Upper lobe of right lung (tissue), 1 donor: ENCODE measurements around the gene OGT. TPM values are rescaled to one million over a fixed set of nuclear protein-coding genes. Genes with fewer than 3 reads are reported as not detected.
A peak's percentile ranks its signal among the peaks of the same experiment; 100 is the strongest.

ENCODE experiments used
- ATAC-seq: fragments of 200-7000 bp; cut with Tn5 transposase; one replicate; pipeline ENCODE4 v1.9.1; 2020; ENCODE audit warnings: mild to moderate bottlenecking, moderate library complexity
- DNase-seq: peaks from one replicate; pipeline ENCODE4 v3.0.0-alpha.2; 2020
- H3K27ac ChIP-seq: fragments of 200-600 bp; one replicate; pipeline ENCODE4 v1.8.0; 2022
- H3K27me3 ChIP-seq: fragments of 200-600 bp; one replicate; pipeline ENCODE4 v1.8.0; 2022; ENCODE audit warnings: mild to moderate bottlenecking
- H3K36me3 ChIP-seq: fragments of 200-600 bp; one replicate; pipeline ENCODE4 v1.8.0; 2022
- H3K4me1 ChIP-seq: fragments of 200-600 bp; one replicate; pipeline ENCODE4 v1.8.0; 2022
- H3K4me3 ChIP-seq: fragments of 200-600 bp; one replicate; pipeline ENCODE4 v1.8.0; 2022; ENCODE audit warnings: mild to moderate bottlenecking
- H3K9me3 ChIP-seq: fragments of 200-600 bp; one replicate; pipeline ENCODE4 v1.8.0; 2022
- intact Hi-C: fragments of 100-400 bp; cut with DNase I; formaldehyde crosslinking; loops from one replicate; pipeline ENCODE4 v1.11.0; 2022
- total RNA-seq: library from RNA; stranded (reverse); fragmentation: NEBNext Ultra II Directional; extraction: Animal tissue kit (Norgen Biotek cat#: 25700); gene quantifications from one replicate; pipeline ENCODE4 v1.2.1, GENCODE V29; 2021
- TF ChIP-seq, protein P1 (sequence below): fragments of 200-600 bp; IDR thresholded peaks from one replicate; pipeline ENCODE4 v1.8.0; 2022; ENCODE audit warnings: antibody characterized with exemption
- donor health status: DM: no; HTN: yes; CAD: no; lungs with severe emphysema.

OGT gene
- total RNA-seq, 1 donor from 2014 or later: 129 TPM

DNA sequence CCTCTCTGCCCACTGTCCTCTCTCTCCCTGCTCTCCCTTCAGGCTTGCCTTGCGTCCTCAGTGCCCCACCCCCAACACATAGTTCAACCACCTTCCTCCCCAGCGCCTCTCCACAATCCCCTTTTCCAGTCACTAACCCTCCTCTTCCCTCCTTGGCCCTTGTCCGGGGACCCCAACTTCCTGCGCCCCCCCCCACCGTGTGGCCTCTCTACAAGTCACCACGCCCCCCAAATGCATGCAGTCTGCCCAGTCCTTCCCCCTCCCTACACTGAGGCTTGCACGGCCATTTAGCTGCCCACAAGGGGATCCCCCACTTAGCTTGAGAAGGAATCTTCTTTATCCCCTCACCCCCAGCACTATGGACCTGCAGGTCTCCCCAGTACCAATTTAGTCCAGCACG is 84.8 kb downstream of the OGT start:
- Histone ChIP-seq H3K27me3 (no peaks in the 10 kb centered on the region), H3K27ac (no peak overlapping the region), H3K9me3 (no peaks in the 10 kb centered on the region), H3K4me3 (peak overlapping the region; percentile 10), H3K36me3 (no peaks in the 10 kb centered on the region), H3K4me1 (peaks cover 10% of the 10 kb centered on the region)
- TF ChIP-seq, protein P1, sequence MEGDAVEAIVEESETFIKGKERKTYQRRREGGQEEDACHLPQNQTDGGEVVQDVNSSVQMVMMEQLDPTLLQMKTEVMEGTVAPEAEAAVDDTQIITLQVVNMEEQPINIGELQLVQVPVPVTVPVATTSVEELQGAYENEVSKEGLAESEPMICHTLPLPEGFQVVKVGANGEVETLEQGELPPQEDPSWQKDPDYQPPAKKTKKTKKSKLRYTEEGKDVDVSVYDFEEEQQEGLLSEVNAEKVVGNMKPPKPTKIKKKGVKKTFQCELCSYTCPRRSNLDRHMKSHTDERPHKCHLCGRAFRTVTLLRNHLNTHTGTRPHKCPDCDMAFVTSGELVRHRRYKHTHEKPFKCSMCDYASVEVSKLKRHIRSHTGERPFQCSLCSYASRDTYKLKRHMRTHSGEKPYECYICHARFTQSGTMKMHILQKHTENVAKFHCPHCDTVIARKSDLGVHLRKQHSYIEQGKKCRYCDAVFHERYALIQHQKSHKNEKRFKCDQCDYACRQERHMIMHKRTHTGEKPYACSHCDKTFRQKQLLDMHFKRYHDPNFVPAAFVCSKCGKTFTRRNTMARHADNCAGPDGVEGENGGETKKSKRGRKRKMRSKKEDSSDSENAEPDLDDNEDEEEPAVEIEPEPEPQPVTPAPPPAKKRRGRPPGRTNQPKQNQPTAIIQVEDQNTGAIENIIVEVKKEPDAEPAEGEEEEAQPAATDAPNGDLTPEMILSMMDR: no peak
- intact Hi-C loops: no loop called here
- DNase-seq (no peak), ATAC-seq (no peak)

DNA sequence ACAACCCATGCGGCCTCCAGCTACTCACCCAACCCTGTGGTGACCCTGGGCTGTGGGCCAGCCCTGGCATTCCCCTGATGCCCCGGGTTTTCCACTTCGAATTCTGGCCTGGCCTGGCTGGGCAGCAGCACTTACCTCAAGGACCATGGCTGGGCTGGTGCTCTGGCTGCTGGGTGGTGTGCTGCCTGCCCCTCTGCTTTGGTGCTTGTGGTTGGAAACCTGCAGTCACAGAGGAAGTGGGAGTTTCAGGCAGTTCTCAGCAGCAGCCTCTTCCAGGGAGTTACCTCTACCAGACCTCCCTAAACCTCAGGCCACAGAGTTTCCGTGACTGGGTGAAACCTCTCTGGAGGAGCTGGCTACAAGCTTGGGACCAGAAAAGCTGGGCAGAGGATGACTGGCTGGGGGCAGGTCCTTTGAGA is 85.4 kb downstream of the OGT start, which contains the start of gene CXCR3:
Gene CXCR3, minus strand, starts transcription at position 209 of the 419 bp plus-strand sequence. Its CDS starts 62 bp downstream, at position 147.
- TF ChIP-seq, protein P1: no peak
- Histone ChIP-seq H3K9me3 (no peaks in the 10 kb centered on the region), H3K4me3 (peak within 1 kb of the TSS; percentile 10), H3K27me3 (no peaks in the 10 kb centered on the region), H3K4me1 (peaks cover 14% of the 10 kb centered on the region), H3K27ac (no peak within 1 kb of the TSS), H3K36me3 (no peaks in the 10 kb centered on the region)
- DNase-seq: peak; percentile 72
- intact Hi-C loops: no loop called here
- peak; percentile 55 for ATAC-seq

DNA sequence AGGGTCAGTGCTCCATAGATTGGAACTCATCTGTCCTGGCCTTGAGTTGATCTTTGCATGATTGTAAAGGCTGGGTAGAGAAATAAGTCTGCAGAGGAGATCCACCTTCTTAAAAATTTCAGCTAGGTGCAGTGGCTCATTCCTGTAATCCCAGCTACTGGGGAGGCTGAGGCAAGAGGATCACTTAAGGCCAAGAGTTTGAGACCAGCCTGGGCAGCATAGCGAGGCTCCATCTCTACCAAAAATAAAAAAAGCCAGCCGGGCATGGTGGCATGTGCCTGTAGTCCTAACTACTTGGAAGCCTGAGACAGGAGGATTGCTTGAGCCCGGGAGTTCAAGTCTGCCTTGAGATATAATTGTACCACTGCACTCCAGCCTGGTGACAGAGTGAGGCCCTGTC is 85.9 kb downstream of the OGT start:
- Histone ChIP-seq H3K4me3 (no peak overlapping the region), H3K27me3 (no peaks in the 10 kb centered on the region), H3K27ac (no peak overlapping the region), H3K9me3 (no peaks in the 10 kb centered on the region), H3K36me3 (no peaks in the 10 kb centered on the region), H3K4me1 (peaks cover 15% of the 10 kb centered on the region)
- ATAC-seq (no peak), DNase-seq (no peak)
- TF ChIP-seq, protein P1: no peak
- intact Hi-C loops: no loop called here

DNA sequence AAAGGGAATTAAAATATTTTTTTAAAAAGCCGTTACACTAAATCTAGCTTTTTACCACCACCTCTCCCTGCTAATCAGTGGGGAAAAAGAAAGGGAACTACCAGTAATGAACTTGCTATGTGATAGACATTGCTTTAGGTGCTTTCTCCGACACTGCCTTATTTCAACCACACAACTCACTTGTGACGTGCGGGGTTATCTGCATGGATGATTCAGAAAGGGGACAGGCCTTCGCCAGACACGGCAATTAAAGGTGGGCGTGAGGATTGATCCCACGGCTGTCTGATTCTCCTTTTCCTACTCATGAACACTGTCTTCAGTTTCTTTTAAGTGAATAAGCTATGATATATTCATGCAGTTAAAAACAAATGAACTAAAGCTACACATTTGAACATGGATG is 86.3 kb downstream of the OGT start:
- Histone ChIP-seq H3K27me3 (no peaks in the 10 kb centered on the region), H3K36me3 (no peaks in the 10 kb centered on the region), H3K4me3 (no peak overlapping the region), H3K9me3 (no peaks in the 10 kb centered on the region), H3K4me1 (peaks cover 15% of the 10 kb centered on the region), H3K27ac (no peak overlapping the region)
- intact Hi-C loops: no loop called here
- DNase-seq: no peak
- no peak for ATAC-seq
- TF ChIP-seq, protein P1: no peak

DNA sequence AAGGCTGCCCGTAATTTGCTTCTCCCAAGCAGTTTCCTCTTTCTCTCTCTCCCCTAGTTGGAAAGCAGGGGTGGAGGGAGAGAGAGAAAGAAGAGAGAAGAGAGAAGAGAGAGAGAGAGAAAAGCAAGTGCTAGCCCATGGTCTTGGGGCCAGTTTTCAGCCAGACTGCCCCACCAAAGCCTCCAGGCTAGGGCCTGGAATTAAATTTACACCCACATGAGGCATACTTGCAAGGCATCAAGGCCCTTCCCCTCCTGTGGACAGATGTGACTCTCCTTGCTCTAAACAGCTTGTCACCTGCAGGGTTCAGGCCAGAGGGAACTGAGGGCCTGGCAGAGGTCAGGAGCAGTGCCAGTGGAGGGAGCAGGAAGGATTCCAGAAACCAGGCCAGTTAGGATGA is 87.1 kb downstream of the OGT start:
- intact Hi-C loops: no loop called here
- H3K9me3 ChIP-seq: no peaks in the 10 kb centered on the region
- no peak overlapping the region for H3K27ac ChIP-seq
- DNase-seq (no peak), ATAC-seq (no peak)
- no peaks in the 10 kb centered on the region for H3K36me3 ChIP-seq
- no peaks in the 10 kb centered on the region for H3K27me3 ChIP-seq
- TF ChIP-seq, protein P1: no peak
- H3K4me1 ChIP-seq: peaks cover 15% of the 10 kb centered on the region
- H3K4me3 ChIP-seq: no peak overlapping the region

DNA sequence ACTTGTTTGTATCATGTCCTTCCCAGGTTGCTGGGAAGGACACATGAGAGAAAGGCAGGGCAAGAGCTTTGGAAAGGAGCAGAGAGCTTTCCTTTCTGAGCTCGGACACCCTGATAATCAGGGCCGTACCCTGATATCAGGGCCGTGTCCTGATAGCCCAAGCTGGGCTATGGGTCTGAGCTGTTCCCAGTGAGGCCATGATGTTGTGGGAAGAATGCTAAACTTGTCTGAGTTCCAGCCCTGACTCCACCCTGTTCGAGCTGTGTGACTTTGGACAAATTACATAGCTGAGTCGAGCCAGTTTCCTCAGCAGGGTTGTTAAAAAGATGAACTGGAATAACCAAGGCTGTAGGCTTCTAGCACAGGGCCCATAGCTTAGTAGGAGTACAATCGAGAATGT is 88.7 kb downstream of the OGT start:
- no peak for DNase-seq
- peaks cover 15% of the 10 kb centered on the region for H3K4me1 ChIP-seq
- H3K27ac ChIP-seq: no peak overlapping the region
- intact Hi-C loops: no loop called here
- TF ChIP-seq, protein P1: no peak
- no peaks in the 10 kb centered on the region for H3K36me3 ChIP-seq
- no peak overlapping the region for H3K4me3 ChIP-seq
- ATAC-seq: no peak
- no peaks in the 10 kb centered on the region for H3K9me3 ChIP-seq
- no peaks in the 10 kb centered on the region for H3K27me3 ChIP-seq
